Stimulated activated CD4-positive, alpha-beta T cell treated with anti-CD3 and anti-CD28 coated beads, Interleukin-4, amount 100 ng/mL, for 48 hours (primary cell): ENCODE data around the gene CHAF1A.

Experiments used
- DNase-seq, 2 donors: peaks; one replicate each; pipeline ENCODE4 v3.0.0-alpha.2; 2020; ENCODE audit warnings: low read depth in 2 of 2

CHAF1A gene

DNA sequence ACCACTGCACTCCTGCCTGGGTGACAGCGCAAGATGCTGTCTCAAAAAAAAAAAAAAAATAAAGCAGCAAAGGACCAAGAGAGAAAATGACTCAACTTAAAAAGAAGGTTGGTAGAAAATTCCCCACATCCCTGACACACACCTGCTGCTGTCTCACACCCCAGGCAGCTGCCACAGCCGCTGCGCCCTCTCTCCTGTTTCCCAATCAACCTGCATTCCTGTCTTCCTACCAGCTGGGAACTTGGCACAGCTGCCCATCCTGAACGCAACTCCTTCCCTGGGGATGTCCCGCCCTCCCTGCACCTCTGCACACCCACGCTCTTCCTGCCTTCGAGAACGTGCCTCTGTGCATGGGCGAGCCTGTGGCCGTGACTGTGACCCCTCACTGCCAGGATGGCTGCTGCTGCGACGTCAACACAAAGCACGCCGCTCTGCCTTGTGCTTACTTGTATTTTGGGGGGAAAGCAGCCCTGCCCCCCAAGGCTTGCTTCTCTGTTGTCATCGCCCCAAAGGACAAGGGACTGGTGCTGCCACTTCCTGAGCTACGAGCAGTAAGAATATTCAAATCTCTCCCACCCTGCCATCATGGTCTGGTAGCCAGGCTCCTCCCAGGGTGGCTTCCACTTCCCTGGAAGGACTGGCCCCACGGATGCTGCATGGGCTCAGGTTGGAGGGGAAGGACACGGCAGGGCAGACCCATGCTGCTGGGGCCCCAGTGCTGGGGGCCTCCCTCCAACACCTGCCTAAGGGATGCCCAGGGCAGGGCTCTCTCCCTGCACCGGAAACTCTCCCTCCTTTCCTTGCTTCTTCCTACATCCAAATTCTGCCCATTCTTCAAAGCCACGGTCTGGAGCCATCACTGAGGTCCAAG is 22.8 kb upstream of the CHAF1A start:
- DNase-seq: peak in 1 of 2 donors; percentile 23

DNA sequence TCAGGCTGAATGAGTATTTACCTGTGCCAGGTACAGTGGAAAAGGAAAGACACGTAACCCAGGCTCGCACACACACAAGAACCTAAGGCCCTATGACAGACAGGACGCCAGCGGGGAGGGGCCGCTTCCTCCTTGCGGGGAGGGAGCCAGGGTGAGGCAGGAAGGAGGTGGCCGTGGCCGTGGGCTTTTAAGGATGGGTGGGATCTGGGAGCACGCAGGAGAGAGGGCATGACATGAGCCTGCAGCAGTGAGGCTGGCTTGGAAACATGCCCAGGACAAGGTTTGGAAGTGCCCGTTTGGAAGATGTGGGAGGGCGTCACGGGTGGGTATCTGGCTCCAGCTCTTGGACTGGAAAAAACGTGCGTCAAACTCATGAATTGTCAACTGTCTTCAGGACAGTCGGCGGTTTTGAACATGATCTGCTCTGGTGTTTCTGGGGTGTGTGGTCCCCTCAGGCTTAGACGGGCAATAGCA is 22.1 kb upstream of the CHAF1A start:
- peak in 1 of 2 donors; percentile 22 for DNase-seq

DNA sequence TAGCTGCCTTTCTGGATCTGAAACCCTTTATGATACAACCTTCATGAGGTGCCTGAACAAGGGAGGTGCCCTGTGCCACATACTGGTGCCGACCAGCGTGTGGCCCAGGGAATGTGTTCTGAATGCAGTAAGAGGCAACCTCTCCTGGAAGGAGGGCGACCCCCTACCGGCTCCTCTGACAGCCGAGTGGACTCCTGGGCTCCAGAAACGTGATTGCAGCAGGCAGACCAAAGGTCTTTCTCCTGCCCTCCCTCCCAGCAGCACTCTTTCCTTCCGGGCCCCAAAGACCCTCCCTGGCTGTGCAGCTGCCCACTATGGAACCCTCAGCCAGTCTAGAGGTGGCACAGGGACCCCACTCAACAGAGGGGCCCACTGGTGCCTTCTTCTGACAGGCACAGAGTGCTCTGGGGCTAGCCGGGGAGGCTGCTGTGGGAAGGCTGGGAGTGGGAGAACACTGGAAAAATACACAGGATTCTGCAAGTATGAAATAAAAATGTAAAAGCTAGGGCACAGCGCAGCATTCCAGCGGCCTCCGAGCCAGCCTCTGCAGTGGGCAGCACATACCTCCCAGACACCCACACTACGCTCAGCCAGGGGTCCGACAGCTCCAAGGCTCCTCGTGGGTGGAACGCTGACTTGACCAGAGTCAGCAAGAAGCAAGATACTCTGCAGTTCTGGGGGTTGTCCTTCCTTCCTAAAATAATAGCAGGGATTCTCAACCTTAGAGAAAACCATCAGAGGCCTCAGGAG is 17.0 kb upstream of the CHAF1A start:
- DNase-seq: no peak

DNA sequence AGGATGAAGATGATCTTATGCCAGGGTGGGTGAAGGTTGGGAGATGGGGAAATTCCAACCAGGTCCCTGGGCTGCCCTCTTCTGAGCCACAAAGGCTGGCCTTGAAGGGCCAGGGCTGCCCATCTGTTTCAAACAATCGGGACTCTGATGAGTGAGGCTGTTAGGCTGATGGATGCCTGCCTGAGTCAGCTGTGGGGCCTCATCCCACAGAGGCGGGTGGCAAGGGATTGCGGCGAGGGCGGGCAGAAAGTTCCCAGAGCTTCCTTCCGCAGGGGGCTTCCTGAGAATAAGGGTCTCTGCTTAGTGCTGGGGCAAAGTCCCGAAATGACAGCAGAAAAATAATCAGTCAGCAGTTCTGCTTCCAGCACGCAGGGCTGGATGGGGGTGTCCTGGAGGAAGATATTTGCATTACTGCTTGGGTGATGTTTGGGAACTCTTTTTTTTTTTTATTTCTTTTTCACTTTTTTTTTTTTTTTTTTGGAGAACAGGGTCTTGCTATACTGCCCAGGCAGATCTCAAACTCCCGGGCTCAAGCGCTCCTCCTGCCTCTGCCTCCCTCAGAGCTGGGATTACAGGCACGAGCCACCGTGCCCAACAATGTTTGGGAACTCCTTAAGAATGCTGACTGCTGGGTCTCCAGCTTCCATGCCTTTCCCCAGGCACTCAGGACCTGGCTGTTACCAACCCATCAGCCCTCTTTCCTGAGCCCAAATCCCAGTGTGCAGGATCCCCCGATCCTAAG is 16.2 kb upstream of the CHAF1A start:
- no peak for DNase-seq

DNA sequence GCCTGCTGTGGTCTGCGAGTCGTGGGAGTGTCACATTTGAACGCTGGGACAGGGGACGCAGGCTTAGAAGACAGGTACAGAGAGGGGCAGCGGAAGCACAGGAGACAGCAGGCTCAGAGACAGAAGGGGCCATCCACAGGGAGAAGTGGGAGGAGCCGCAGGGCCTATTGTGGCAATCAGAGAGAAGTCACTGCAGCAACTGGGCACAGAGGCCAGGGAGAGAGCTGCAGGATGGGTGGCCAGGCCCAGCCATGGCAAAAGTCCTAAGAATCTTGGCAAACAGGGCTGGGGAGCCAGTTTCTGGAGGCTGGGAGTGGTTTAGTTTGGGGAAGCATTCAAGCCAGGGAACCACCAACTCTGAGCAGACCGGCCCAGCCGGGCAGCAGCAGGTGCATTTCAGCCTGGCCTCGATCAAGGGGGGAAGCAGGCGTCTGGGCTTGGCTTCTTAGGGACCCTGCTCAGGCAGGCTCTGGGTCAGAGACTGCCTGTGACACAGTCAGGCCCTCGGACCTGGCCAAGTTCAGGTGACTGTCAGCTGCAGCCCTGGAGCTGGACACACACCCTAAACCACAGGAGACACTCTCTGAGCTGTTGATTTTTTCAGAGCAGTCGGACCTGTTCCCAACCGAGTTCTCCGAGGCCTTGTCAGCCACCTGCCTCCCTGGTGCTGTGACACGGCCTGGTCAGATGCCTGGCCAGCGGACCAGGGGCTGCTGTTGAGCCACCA is 13.9 kb upstream of the CHAF1A start:
- no peak for DNase-seq

DNA sequence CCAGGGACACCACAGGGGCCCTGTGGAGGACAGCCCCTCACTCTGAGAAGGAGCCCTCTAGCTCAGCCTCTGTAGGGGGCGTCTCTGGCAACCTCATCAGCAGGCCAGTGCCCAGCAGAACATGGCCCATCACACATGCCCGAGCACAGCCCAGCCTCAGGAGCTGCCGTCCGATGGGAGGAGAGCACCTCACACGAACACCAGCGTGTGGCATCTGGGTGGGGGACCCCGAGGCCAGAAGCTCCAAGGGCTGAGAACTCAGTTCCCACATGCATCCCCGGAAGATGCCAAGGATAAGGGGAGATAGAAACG is 13.4 kb upstream of the CHAF1A start:
- DNase-seq: no peak

DNA sequence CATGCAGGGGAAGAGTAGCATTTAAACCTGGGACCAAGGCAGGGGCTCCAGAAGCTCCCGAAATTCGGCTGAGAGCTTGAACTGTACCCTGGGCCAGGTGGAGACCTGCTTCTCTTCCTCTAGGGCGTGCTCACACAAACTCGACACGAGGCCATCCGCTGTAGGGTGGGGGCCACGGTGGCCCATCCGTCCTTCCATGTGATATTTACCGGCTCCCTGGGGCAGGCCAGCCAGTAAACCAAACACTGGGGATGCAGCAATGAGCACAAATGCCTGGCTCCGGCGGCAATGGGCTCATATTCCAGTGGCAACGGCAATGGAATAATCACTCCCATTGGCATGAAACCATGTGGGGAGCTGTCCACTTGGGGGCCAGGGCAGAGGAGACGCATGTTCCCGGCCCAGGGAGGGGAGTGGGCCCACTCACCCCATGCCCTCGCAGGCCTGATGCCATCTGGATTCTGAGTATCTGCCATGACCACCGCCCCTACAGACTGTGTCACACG is 12.9 kb upstream of the CHAF1A start:
- no peak for DNase-seq

DNA sequence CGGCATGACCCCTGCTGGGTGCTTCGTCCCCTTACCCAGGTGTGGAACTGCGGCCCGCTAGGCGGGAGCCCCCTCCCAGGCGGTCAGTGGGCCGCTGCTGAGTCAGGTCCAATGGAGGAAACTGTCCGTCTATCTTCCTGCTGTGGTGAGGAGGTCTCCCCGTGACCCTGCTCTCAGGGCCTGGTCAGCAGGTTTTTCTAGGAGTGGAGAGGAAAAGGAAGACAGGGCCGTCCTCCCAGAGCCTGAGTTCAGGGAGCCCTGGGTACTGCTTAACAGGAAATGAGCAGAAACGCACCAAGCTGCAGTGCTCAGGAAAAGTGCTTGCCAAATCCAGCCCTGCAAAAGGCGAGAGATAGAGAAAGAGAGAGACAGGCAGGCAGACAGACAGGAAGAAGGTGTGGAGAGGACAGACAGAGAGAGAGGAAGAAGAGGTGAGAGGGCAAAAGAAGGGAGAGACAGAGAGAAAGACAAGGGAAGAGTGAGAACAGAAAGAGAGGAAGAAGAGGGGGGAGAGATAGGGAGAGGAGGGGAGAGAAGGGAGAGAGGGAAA is 12.3 kb upstream of the CHAF1A start:
- DNase-seq: no peak

DNA sequence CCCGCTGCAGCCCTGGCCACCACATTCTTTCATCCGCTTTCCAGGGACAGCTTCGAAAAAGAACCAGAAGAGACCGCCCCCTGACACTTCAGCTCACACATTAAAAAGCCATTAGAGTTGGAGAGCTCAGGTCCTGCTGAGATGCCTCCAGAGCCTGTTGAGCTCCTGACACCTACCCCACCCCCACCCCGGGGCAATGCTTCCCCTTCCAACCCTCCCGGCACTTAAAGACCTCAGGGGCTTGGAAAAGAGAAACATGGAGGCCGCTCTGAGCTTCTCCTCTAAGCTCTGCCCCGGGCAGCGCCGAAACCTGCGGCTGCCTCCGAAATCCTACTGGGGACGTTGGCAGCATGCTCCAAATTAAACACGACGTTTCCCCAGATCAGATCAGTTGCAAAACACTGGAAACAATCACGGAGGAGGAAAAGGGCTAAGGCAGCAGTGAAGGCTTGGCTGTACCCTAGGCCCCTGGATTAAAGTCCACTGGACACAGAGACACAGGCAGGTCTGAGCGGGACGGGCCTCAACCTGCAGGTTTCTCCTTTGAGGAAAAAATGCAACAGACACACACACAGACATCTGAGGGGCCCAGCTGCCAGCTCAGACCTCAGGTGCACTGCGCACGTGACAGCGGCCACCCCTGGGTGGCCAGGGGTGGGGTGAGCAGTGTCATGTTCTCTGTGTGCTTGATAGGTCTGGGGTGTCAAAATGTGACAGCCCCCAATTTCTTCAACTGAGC is 11.7 kb upstream of the CHAF1A start:
- no peak for DNase-seq

DNA sequence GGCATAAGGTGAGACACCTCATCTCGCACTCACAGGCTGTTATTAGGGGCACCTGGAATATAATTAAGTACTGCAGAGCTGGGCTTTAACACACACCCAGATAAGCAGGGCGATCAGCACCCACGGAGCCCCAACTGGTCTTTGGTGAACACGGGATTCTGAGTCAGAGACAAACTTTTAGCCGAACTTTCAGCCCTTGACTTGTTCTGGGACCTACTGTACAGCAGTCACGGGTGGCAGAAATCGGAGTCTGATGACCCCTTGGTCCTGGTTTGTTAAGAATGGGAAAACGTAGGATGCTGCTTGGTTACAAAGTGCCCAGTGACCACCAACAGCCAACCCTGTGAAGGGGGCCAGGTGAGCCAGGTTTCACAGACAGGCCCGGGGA is 11.1 kb upstream of the CHAF1A start:
- no peak for DNase-seq

DNA sequence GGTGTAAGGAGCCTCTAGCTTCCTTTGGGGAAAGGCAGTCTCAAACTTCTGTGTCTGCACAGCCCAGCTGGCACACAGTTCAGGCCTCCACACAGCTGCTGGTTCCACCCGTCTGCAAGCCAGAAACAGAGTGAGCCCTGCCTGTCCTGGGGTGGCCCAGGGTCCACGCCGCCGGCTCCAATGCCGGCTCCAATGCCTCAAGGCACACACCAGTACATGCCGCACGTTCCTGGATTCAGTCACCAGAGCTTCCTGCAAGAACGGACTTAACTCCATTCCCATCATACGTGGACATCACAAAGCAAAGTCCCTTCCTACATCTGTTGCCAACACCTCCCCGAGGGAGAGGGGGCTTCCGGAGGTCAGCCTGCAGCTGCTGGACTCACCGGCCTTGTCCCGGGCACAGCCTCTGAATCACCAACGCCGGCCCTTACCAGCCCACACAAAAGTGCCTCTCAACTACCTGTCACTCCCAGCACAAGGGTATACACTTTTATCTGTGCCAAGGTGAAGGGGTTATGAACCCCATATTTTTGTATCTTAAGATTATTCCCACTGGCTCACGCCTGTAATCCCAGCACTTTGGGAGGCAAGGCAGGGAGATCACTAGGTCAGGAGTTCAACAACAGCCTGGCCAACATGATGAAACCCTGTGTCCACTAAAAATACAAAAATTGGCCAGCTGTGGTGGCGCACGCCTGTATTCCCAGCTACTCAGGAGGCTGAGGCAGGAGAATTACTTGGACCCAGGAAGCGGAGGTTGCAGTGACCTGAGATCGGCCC is 10.5 kb upstream of the CHAF1A start:
- no peak for DNase-seq

DNA sequence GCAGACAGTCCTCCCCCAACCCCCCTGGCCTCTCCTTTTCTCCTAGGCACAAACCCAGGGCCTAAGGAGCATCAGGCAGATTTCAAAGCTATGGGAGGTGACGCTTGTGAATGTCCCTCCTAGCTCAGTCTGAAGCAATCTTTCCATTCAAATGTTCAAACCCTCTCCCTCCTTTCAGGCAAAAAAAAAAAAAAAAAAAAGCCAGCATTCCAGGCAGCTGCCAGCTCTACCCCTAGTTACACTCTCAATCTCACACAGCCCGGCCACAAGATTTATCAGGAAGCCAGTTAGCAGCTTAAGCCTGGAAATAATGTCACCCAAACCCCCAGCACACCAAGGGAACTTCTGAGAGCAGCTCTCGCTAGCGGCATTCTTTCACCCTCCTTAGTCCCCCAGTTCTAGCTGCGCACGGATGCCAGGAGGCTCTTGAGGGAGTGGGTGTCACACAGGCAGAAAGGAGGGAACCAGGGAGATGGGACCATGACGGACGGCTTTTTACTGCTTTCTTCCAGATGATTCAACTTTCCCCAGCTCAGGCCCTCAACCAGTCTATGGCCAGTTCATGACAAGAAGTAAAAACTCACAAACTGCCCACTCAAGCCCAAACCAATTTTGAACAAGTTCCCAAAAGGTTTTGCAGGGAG is 8.4 kb upstream of the CHAF1A start:
- DNase-seq: no peak

DNA sequence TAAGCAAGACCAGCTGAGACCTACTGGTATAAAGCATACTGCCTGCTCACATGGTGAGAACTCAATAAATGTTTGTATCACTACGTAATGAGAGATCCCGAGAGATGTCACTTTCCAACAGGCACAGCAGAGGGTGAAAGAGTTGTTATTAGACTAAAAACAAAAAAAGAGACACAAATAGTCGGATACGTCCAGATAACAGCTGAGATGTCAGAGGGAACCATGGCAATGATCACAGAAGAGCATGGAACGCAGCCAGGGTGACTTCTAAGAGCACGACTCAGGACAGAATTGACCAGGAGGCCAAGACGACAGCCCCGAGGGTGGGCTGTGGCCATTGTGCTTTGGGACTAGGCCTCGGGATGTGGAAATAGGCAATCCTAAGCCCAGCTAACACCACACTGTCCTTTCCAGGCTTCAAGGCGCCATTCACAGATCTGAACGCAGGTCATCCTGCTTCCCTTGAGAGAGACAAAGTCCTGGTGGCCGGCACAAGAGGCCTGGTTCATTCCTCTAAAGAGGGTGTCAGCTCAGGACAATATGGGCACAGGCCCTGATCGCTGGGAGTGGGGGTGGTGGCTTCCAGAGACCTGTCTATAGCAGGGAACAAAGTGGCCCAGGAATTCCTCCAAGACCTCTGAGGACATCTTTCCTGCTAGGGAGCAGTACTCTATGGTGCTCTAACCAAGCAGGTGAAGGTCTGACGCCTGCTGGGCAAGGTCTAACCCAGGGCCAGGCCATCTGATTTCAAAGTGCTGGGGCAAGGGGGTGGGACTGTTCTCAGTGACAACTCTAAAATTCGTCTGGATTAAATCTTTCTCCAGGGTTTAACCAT is 5.3 kb upstream of the CHAF1A start:
- no peak for DNase-seq

DNA sequence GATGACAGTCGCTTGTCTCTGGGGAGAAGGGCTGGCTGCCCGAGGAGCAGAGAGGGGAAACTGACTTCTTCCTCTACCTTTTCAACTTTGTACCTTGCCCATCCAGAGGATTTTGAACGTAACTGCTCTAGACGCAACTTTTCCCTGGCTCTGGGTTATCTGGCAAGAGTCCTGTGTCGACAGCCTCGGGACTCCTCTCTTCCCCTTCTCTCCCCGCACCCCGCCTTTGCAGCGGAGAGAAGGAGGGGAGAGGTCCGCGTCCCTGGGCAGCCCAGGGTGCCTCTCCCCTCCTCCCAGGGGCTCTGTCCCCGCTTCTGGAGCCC is 2.7 kb upstream of the CHAF1A start:
- no peak for DNase-seq

DNA sequence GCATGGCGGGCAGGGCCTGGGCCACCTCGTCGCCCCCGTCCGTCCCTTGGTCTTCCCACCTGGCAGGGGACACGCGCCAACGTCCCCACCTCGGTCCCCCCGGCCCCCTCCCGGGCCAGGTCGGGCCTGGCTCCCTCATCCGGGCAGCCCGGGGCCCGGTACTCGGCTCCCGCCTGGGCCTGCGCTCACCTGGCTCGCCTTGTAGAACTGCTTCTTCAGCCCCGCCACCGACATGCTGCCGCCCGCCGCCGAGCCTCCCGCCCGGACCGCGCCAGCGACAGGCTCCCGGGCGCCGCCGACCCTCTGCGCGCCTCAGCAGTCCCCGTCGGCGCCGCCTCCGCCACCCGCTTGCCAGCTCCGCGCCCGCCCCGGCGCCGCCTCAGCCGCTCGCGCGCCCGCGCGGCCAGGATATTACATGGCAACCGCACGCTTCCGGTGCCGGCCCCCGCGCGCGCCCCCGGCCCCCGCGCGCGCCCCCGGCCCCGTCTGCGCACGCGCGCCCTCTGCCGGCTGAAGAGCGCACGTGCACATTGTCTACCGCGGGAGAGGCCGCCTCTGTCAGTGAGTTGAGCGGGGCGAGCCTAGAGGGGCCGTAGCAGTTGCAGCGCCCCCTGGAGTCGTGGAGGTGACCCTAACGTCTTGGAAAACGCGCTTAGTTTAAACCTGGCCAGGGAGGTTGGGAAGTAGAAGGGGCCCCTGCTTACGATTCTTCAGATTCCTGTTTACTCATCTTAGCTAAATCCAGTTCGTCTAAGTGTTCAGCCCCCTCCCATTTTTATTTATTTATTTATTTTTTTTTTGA is 2.1 kb upstream of the CHAF1A start, which contains the start of gene SH3GL1:
Gene SH3GL1 (minus strand): TSS at position 413 of the 802 bp plus-strand sequence. CDS start 179 bp downstream, at position 234.
- DNase-seq: peak; percentile 84 to 91

DNA sequence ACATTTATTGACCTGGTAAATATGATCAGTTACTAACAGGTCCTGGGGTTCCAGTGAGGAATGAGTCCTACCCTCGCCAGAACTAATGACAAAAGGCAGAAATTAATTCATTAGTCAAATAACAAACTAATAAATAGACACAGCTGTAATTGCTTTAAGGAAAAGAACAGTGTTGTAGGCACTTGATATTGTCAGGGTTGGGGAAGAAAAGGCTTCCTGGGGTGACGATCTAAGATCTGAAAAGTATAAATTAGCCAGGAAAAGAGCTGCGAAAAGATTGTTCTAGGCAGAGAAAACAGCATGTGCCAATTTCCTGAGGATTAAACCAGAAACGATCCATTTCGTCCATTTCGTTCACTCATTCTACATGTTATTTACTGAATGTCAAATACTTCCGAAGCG is 670 bp upstream of the CHAF1A start:
- no peak for DNase-seq

DNA sequence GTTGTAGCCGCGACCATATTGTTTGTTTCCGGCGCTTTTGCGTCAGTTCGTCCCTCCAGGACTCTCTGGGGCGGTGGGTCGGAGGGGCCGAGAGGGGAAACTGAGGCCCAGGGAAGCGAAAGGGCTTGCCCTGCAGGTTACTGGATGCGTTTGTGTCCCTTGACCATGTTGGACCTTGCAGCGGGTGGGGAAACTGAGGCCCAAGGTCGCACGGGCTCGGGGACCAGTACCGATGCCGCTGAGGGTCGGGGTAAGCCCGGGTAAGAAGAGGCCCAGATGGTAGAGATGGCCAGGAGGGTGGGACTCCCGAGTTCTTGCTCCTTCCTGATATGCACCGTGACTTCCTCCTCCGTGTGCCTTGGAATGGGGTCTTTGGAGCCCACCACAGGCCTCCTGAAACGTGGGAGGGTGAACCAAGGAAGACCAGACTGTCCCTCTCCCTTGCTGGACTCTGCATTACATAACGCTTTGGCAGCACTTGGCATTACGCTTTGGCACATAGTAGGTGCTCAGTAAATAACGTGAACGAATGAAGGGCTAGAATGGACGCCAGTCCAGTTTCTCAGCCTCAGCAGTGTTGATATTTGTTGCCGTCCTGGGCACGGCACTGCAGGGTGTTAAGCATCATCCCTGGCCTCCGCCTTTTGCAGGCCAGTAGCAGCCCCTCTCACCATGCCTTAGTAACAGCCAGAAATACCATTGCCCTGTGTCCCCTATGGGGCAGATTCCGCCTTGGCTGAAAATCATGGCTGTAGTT is 743 bp downstream of the CHAF1A start:
- no peak for DNase-seq
